Measurements from ENCODE around the gene AHRR. TPM values are rescaled to one million over a fixed set of nuclear protein-coding genes. Genes with fewer than 3 reads are reported as not detected.

The AHRR gene
- total and polyA plus RNA-seq, 9 of the 15 experiments (the other 6 are each of a cell fraction or from before 2014, with no cell fraction given), result 0.06 to 1.6 (median 0.75) TPM; not detected in 1

- peaks cover 8% of the 10 kb centered on the region for H3K9me1 ChIP-seq (ENCODE audit: control insufficient read depth, insufficient read depth, low read length)
- DNase-seq (ENCODE audit: extremely low read depth in 1 of 4, low spot score in 3 of 4), result no peak
- no TSS peak for BruUV-seq (replicated peaks)
- H3K27me3 ChIP-seq (ENCODE audit: control insufficient read depth in 2 of 2, insufficient read depth in 2 of 2, low read length in 2 of 2), result no peaks in the 10 kb centered on the region
- WGBS (ENCODE audit: insufficient coverage, low coverage, missing lambda C conversion rate), result 95% methylated on average over 20 of the region's 21 CpGs
- H3K36me3 ChIP-seq (ENCODE audit: control insufficient read depth, insufficient read depth, low read length), result peaks cover 70% of the 10 kb centered on the region
- no peak for ATAC-seq
- H2AFZ ChIP-seq (ENCODE audit: low read depth, low read length), result no peak overlapping the region
- intact Hi-C loops (cut with micrococcal nuclease) (no loop called here), in situ Hi-C loops (cut with MboI) (no loop called here)
- no peak overlapping the region for H3K9ac ChIP-seq (ENCODE audit: insufficient read depth in 1 of 2, low read depth in 2 of 2, low read length in 2 of 2)
- peaks cover 6 to 19% of the 10 kb centered on the region in 2 experiments; a peak in 3 of 5 replicates for H3K4me1 ChIP-seq (replicated peaks in 1 of 2; ENCODE audit: control insufficient read depth in 2 of 2, insufficient read depth in 2 of 2, low read length in 2 of 2)
- ChIA-PET CTCF (ENCODE audit: low intra/inter-chr PET ratio) (no interaction called here), POLR2A (no interaction called here)
- H3K27ac ChIP-seq (ENCODE audit: extremely low read depth, low read depth, low read length), result no peak overlapping the region
- H3K9me3 ChIP-seq (replicated peaks; ENCODE audit: control insufficient read depth, insufficient read depth, low read depth, low read length), result peaks cover 8% of the 10 kb centered on the region
- TF ChIP-seq POLR2G (IDR thresholded peaks at IDR 0.05; ENCODE audit: low read depth, low read length), result 0 out of 2 replicates have a peak, but pooled peaks have one; percentile 19
- no peak for TF ChIP-seq SP2 (IDR thresholded peaks at IDR 0.05; ENCODE audit: extremely low read depth, low read depth, low read length, poor library complexity, severe bottlenecking)
- TF ChIP-seq RBFOX2 (IDR thresholded peaks at IDR 0.05; ENCODE audit: low read depth, low read length), result 0 out of 2 replicates have a peak, but pooled peaks have one; percentile 25
- H4K20me1 ChIP-seq (replicated peaks; ENCODE audit: control insufficient read depth, insufficient read depth, low read length), result no peaks in the 10 kb centered on the region; the same call in 1 of the 2 replicates
- no peak overlapping the region for H3K4me3 ChIP-seq
- no peak for FAIRE-seq
- peaks cover 20% of the 10 kb centered on the region for H3K79me2 ChIP-seq (ENCODE audit: control insufficient read depth, insufficient read depth, low read length)
- H3K4me2 ChIP-seq (ENCODE audit: insufficient read depth, low read length), result no peak overlapping the region
These were observed 126.7 kb downstream of the AHRR start for GRCh38 chr5:448061-448765.

GRCh38 chr5:448766-449090 lies 127.2 kb downstream of the AHRR start:
- WGBS (ENCODE audit: insufficient coverage, low coverage, missing lambda C conversion rate), result 93% methylated on average over 12 of the region's 12 CpGs
- intact Hi-C loops (cut with micrococcal nuclease), result no loop called here
- Histone ChIP-seq H3K4me1 (replicated peaks in 1 of 2; ENCODE audit: control insufficient read depth in 2 of 2, insufficient read depth in 2 of 2, low read length in 2 of 2) (peaks cover 6 to 14% of the 10 kb centered on the region in 2 experiments; a peak in 3 of 5 replicates), H3K4me3 (no peak overlapping the region), H4K20me1 (replicated peaks; ENCODE audit: control insufficient read depth, insufficient read depth, low read length) (no peaks in the 10 kb centered on the region; the same call in 1 of the 2 replicates), H3K9me3 (replicated peaks; ENCODE audit: control insufficient read depth, insufficient read depth, low read depth, low read length) (peaks cover 8% of the 10 kb centered on the region), H3K36me3 (ENCODE audit: control insufficient read depth, insufficient read depth, low read length) (peaks cover 76% of the 10 kb centered on the region), H3K9ac (ENCODE audit: insufficient read depth in 1 of 2, low read depth in 2 of 2, low read length in 2 of 2) (no peak overlapping the region), H2AFZ (ENCODE audit: low read depth, low read length) (no peak overlapping the region), H3K4me2 (ENCODE audit: insufficient read depth, low read length) (no peak overlapping the region), H3K27ac (ENCODE audit: extremely low read depth, low read depth, low read length) (no peak overlapping the region), H3K9me1 (ENCODE audit: control insufficient read depth, insufficient read depth, low read length) (peaks cover 8% of the 10 kb centered on the region), H3K27me3 (ENCODE audit: control insufficient read depth in 2 of 2, insufficient read depth in 2 of 2, low read length in 2 of 2) (no peaks in the 10 kb centered on the region), H3K79me2 (ENCODE audit: control insufficient read depth, insufficient read depth, low read length) (peaks cover 15% of the 10 kb centered on the region)
- BruUV-seq (replicated peaks), result no TSS peak
- no peak for ATAC-seq
- POLR2A ChIA-PET, result no interaction called here
- CTCF ChIA-PET (ENCODE audit: low intra/inter-chr PET ratio), result no interaction called here
- no peak for DNase-seq (ENCODE audit: extremely low read depth in 1 of 4, low spot score in 3 of 4)
- in situ Hi-C loops (cut with MboI), result no loop called here
- TF ChIP-seq CAMTA2 (CRISPR knock-in tag; conservative IDR thresholded peaks at IDR 0.05) (no peak), PTTG1 (tag; IDR thresholded peaks at IDR 0.05; ENCODE audit: low read depth) (no peak), POLR3A (IDR thresholded peaks at IDR 0.05; ENCODE audit: borderline replicate concordance, extremely low read depth, insufficient read depth, insufficient read length) (no peak), TSC22D4 (tag; IDR thresholded peaks at IDR 0.05) (no peak), CREB3 (tag; conservative IDR thresholded peaks at IDR 0.05; ENCODE audit: low read depth) (no peak), TFAM (CRISPR knock-in tag; conservative IDR thresholded peaks at IDR 0.05) (no peak)
- FAIRE-seq, result no peak
